ENCODE data around the gene SMAGP. TPM values are rescaled to one million over a fixed set of nuclear protein-coding genes. Genes with fewer than 3 reads are reported as not detected.
"Not testable (repeated sequence)": the region's sequence is repeated elsewhere in the genome, so short reads cannot be mapped to it uniquely, and the experiment has no call there.

Gene SMAGP
- total RNA-seq, 1 experiment from 2014 or later: 12.4 TPM

GRCh38 chr12:51222461-51222860 is 47.8 kb downstream of the SMAGP start:
- Histone ChIP-seq H3K9ac (ENCODE audit: extremely low read depth, insufficient read length, low read length) (no peak overlapping the region), H2BK15ac (ENCODE audit: low read depth, low read length) (no peak overlapping the region), H2BK120ac (ENCODE audit: low read depth, low read length, poor library complexity, severe bottlenecking) (no peak overlapping the region), H2AK5ac (ENCODE audit: insufficient read length, low read length) (no peak overlapping the region), H3K79me2 (ENCODE audit: insufficient read depth, low read length) (no peaks in the 10 kb centered on the region), H3K14ac (ENCODE audit: insufficient read depth, low read length) (no peak overlapping the region), H3K4ac (ENCODE audit: low read depth, low read length) (no peak overlapping the region), H3K4me1 (ENCODE audit: insufficient read depth, low read length) (no peaks in the 10 kb centered on the region; the same call in 1 of the 2 replicates), H3K18ac (ENCODE audit: insufficient read length, low read depth, low read length) (no peak overlapping the region), H3T11ph (ENCODE audit: low read length) (no peak overlapping the region), H3K9me3 (ENCODE audit: control insufficient read depth, low read depth, low read length) (no peaks in the 10 kb centered on the region), H2AFZ (ENCODE audit: low read length) (no peak overlapping the region), H3K27me3 (ENCODE audit: insufficient read depth, low read length) (no peaks in the 10 kb centered on the region), H2BK20ac (ENCODE audit: low read depth, low read length, poor library complexity, severe bottlenecking) (no peak overlapping the region), H3K79me1 (ENCODE audit: insufficient read depth, low read depth, low read length, poor library complexity, severe bottlenecking) (no peaks in the 10 kb centered on the region), H3K56ac (ENCODE audit: insufficient read length, low read depth, low read length) (no peak overlapping the region), H2BK5ac (ENCODE audit: insufficient read length, low read length) (no peak overlapping the region), H3K4me2 (ENCODE audit: insufficient read depth, insufficient read length, low read length) (no peak overlapping the region), H3K23ac (ENCODE audit: insufficient read length, low read depth, low read length) (no peak overlapping the region), H3K23me2 (ENCODE audit: insufficient read length, low read depth, low read length, poor library complexity, severe bottlenecking) (peaks cover 10% of the 10 kb centered on the region), H2BK12ac (ENCODE audit: insufficient read length, low read depth, low read length) (no peak overlapping the region), H4K20me1 (ENCODE audit: control insufficient read depth, insufficient read depth, insufficient read length) (no peaks in the 10 kb centered on the region), H3K27ac (ENCODE audit: insufficient read length, low read depth, low read length) (no peak overlapping the region), H4K5ac (ENCODE audit: insufficient read length, low read depth, low read length) (no peak overlapping the region), H4K8ac (replicated peaks; ENCODE audit: insufficient read length, low read depth, low read length) (no peak overlapping the region), H4K91ac (ENCODE audit: insufficient read length, low read depth, low read length) (no peak overlapping the region)
- H3K27me3 Mint-ChIP-seq (ENCODE audit: low read depth): no peaks in the 10 kb centered on the region
- H3K4me1 Mint-ChIP-seq: peaks cover 13 to 14% of the 10 kb centered on the region in 2 experiments
- H3K27ac Mint-ChIP-seq: peak overlapping the region in 2 of 3 experiments; percentile 50 to 59; a peak in 3 of 7 replicates
- no peak overlapping the region for H3K4me3 Mint-ChIP-seq
- no peaks in the 10 kb centered on the region for H3K9me3 Mint-ChIP-seq
- TF ChIP-seq, protein P1, sequence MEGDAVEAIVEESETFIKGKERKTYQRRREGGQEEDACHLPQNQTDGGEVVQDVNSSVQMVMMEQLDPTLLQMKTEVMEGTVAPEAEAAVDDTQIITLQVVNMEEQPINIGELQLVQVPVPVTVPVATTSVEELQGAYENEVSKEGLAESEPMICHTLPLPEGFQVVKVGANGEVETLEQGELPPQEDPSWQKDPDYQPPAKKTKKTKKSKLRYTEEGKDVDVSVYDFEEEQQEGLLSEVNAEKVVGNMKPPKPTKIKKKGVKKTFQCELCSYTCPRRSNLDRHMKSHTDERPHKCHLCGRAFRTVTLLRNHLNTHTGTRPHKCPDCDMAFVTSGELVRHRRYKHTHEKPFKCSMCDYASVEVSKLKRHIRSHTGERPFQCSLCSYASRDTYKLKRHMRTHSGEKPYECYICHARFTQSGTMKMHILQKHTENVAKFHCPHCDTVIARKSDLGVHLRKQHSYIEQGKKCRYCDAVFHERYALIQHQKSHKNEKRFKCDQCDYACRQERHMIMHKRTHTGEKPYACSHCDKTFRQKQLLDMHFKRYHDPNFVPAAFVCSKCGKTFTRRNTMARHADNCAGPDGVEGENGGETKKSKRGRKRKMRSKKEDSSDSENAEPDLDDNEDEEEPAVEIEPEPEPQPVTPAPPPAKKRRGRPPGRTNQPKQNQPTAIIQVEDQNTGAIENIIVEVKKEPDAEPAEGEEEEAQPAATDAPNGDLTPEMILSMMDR (conservative IDR thresholded peaks at IDR 0.05): no peak
- 100% methylated on average over 2 of the region's 7 CpGs for WGBS (ENCODE audit: extremely low coverage, insufficient read length, low lambda C conversion rate)
- DNase-seq: no peak
- peaks cover 0 to 7% (median 2%) of the 10 kb centered on the region in 3 experiments; a peak in 4 of 7 replicates for H3K36me3 Mint-ChIP-seq (ENCODE audit: insufficient read depth in 1 of 3, low read depth in 3 of 3)

DNA sequence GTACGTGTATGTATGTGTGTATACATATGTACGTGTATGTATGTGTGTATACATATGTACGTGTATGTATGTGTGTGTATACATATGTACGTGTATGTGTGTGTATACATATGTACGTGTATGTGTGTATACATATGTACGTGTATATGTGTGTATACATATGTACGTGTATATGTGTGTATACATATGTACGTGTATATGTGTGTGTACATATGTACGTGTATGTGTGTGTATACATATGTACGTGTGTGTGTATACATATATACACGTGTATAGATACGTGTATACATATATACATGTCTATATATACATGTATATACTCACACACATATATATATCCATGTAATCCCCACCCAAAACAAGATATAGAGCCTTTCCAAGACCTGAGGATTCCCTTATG is 50.4 kb downstream of the SMAGP start:
- H2AFZ ChIP-seq (ENCODE audit: low read length); H3K56ac ChIP-seq (ENCODE audit: insufficient read length, low read depth, low read length); H4K5ac ChIP-seq (ENCODE audit: insufficient read length, low read depth, low read length); H3K4ac ChIP-seq (ENCODE audit: low read depth, low read length); H4K91ac ChIP-seq (ENCODE audit: insufficient read length, low read depth, low read length); H3K4me3 Mint-ChIP-seq; H3K27ac Mint-ChIP-seq; H4K8ac ChIP-seq (replicated peaks; ENCODE audit: insufficient read length, low read depth, low read length); H3K27me3 ChIP-seq (ENCODE audit: insufficient read depth, low read length); H3K27ac ChIP-seq (ENCODE audit: insufficient read length, low read depth, low read length); H3K9me3 ChIP-seq (ENCODE audit: control insufficient read depth, low read depth, low read length); H4K20me1 ChIP-seq (ENCODE audit: control insufficient read depth, insufficient read depth, insufficient read length); H2BK15ac ChIP-seq (ENCODE audit: low read depth, low read length); H2AK5ac ChIP-seq (ENCODE audit: insufficient read length, low read length); H3K18ac ChIP-seq (ENCODE audit: insufficient read length, low read depth, low read length); H3K23ac ChIP-seq (ENCODE audit: insufficient read length, low read depth, low read length); H3K9me3 Mint-ChIP-seq; H3K9ac ChIP-seq (ENCODE audit: extremely low read depth, insufficient read length, low read length); H2BK5ac ChIP-seq (ENCODE audit: insufficient read length, low read length); H3K27me3 Mint-ChIP-seq (ENCODE audit: low read depth); H3K4me1 ChIP-seq (ENCODE audit: insufficient read depth, low read length); H3K79me1 ChIP-seq (ENCODE audit: insufficient read depth, low read depth, low read length, poor library complexity, severe bottlenecking); DNase-seq; H3K36me3 Mint-ChIP-seq (ENCODE audit: insufficient read depth in 1 of 3, low read depth in 3 of 3); H2BK12ac ChIP-seq (ENCODE audit: insufficient read length, low read depth, low read length); H2BK20ac ChIP-seq (ENCODE audit: low read depth, low read length, poor library complexity, severe bottlenecking); H3T11ph ChIP-seq (ENCODE audit: low read length); H3K4me2 ChIP-seq (ENCODE audit: insufficient read depth, insufficient read length, low read length); H3K79me2 ChIP-seq (ENCODE audit: insufficient read depth, low read length); H3K14ac ChIP-seq (ENCODE audit: insufficient read depth, low read length); H2BK120ac ChIP-seq (ENCODE audit: low read depth, low read length, poor library complexity, severe bottlenecking): not testable (repeated sequence)
- peaks cover 18% of the 10 kb centered on the region in 2 experiments for H3K4me1 Mint-ChIP-seq
- peaks cover 15% of the 10 kb centered on the region for H3K23me2 ChIP-seq (ENCODE audit: insufficient read length, low read depth, low read length, poor library complexity, severe bottlenecking)
- WGBS (ENCODE audit: extremely low coverage, insufficient read length, low lambda C conversion rate): no CpG with 5 or more reads among the region's 12 CpGs

Data from H9 (cell line).